C1 segment of cervical spinal cord (tissue), 14 donors: ENCODE data around the gene RNF111.
"Not testable (repeated sequence)": the region's sequence is repeated elsewhere in the genome, so short reads cannot be mapped to it uniquely, and the experiment has no call there.

Experiments used
- DNase-seq, 14 donors: peaks; one replicate each; lab custom pipeline; 2025; lab: John Stamatoyannopoulos, UW

The RNF111 gene

DNA sequence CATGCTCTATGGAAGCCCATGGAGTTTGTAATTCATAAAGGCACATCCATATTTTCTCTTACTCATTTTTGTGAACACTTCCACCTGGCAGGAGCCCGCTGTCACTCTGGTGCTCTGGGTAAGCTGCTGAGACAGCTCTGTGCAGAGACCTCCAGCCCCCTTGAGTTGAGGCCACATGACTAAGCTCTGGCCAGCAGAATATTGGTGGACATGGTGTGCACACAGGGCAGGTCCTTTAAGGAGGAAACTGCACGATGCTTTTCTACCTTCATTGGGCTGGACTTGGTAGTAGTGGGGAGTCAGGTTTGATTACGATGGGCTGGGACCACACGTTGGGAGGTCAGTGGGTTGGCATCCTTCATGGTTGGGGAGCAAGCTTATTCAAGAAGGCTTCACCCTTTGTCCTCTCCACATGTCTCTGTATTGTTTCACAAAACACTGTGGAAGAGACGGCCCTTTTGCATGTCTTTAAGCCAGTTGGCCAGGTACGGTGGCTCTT is 146.5 kb downstream of the RNF111 start:
- DNase-seq: no peak

DNA sequence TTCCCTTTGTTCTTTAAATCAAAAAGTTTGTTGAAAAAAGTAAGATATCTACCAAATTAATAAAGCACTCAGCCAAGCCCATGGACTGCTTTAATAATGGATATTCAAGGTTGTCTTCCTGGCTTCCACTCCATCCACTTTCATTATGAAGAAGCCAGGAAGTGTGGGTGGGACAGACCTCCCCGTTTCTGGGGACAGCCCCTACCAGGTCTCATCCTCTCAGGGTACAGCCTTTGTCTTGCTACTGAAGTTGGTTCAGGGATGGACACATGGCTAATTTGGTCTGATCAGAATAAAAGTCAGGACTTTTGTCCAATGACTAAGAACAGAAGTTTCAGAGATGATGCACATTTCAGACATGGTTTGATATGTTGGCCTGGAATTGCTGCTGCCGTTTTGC is 150.1 kb downstream of the RNF111 start:
- no peak for DNase-seq

DNA sequence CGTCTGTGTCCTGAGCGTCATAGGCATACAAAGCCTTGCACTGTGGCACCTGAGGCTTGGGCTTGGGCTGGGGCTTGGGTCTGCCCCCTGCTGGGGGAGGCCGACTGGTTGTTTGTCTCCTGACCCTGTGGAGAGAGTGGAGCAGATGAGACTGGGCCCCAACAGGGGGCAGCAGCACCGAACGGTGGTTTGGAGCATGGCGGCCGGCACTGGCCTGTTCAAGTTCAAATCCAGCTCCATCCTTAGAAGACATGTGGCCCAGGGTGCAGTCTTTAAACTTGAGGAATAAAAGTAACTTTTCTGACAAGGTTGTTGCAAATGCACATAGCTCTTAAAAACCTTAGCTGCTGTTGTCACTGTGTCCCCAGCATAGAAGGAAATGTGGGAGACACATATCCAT is 150.8 kb downstream of the RNF111 start:
- peak in 2 of 14 donors; percentile 12 to 13 for DNase-seq

DNA sequence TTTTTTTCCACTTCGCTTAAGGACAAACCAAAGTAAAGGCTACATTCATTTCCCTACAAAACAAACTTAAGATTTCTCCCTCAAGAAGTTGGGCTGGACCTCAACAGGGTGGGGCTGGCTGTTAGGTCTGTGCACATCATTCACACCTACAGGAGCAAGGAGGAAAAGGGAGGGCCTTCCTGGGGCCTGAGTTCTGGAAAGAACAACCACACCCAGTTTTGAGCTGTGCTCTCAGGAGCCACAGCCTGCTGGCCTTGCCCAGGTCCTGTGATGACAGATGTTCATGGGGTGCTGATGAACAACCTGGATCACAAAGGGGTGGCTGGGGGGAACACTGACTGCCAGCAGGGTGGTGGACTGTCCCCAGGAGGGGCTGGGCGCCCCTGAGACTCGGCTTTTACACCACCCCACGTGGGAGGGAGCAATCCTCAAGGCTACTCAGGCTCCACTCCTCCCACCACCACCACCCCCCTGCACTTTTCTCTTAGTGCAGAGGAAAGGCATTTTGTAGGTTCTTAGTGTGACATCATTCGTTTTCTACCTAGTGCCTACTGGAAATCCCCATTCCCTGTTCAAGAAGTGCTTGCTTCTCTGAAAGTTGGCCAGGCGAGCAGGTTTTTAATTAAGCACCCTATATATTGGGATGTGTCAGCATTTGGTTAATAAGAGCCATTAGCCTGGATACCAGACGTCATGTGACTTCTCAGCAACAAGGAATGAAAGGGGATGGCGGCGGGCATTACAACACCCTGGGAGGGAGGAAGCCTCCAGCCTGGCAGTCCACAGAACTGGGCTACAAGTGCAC is 153.2 kb downstream of the RNF111 start:
- DNase-seq: peak in 2 of 14 donors; percentile 14 to 40

DNA sequence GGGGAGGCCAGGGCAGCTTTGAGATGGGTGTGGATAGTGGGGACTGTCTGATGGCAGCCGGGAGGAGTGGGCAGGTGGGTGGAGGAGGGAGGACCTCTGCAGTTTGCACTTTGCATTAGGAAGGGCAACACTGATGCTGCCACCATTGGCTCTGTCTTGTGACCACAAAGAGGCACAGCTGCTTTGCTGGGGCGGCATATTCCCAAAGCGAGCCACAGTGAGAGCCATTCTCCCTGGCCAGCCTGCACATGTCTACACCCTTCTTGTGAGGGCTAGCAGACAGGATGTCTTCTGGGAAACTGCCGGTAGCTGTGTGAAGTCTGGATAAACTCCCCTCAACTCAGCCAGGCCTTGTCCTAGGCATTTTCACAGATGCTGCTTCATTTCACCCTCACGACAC is 155.8 kb downstream of the RNF111 start:
- no peak for DNase-seq

DNA sequence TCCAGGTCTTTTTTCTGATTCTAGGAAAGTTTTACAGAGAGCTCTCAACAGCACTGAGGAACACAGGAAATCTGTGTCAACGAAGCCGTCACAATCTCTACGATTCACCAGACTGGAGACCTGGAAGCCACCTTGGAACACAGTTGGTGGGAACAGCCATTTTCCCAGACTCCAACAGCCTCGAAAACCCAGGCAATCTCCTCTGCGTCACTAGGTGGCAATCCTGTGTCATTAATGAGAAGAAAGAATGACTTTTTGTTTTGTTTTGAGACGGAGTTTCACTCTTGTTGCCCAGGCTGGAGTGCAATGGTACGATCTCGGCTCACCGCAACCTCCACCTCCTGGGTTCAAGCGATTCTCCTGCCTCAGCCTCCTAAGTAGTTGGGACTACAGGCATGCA is 157.1 kb downstream of the RNF111 start:
- not testable (repeated sequence) for DNase-seq
